Mononuclear cell (primary cell): ENCODE results near the gene ATXN1. TPM values are rescaled to one million over a fixed set of nuclear protein-coding genes. Genes with fewer than 3 reads are reported as not detected.
A peak's percentile ranks its signal among the peaks of the same experiment; 100 is the strongest.

Experiments used
- H3K27me3 ChIP-seq: 2 replicates; pipeline ENCODE4 v1.6.0; 2011; ENCODE audit warnings: low read length, control low read depth; ENCODE audit not compliant: insufficient read depth
- H3K4me1 ChIP-seq: 2 replicates; pipeline ENCODE4 v1.5.1; 2011; ENCODE audit warnings: mild to moderate bottlenecking, low read length, control low read depth; ENCODE audit not compliant: insufficient read depth
- H3K4me3 ChIP-seq: 2 replicates; pipeline ENCODE4 v1.5.1; 2011; ENCODE audit warnings: mild to moderate bottlenecking, low read length, moderate library complexity
- H3K9me3 ChIP-seq: 2 replicates; pipeline ENCODE4 v1.5.1; 2011; ENCODE audit warnings: low read depth, mild to moderate bottlenecking, control low read depth, low read length
- total RNA-seq: library from RNA; depleted of rRNA; stranded (reverse); fragments of >200 nt; gene quantifications from one replicate; pipeline ENCODE4 v1.2.3, GENCODE V29; 2012

ATXN1 gene
- total RNA-seq, 1 donor = 83.4 TPM

DNA sequence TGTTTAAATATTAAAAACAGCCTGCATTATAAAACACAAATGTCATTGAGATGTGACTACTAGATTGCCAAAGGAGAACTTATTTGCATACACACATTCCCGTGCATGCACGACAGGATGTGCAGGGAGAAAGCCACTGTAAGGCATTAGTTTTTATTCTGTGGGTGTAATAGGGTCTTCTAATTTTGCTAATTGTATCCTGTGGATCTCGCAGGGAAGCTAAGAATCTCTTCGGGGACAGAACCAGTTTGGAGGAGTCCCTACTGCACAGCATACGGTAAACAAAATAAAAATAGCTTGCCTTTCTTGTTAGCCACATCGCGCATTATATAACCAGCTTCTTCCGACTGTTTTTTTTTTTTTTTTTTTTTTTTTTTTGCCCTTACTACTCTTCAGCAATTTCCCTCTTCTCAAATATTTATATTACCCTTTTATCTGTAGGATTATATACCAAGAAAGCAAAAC is 2.0 kb downstream of the ATXN1 start:
- Histone ChIP-seq H3K27me3 (no peaks in the 10 kb centered on the region), H3K4me1 (peaks cover 32% of the 10 kb centered on the region), H3K4me3 (peak overlapping the region; percentile 76), H3K9me3 (no peaks in the 10 kb centered on the region)

DNA sequence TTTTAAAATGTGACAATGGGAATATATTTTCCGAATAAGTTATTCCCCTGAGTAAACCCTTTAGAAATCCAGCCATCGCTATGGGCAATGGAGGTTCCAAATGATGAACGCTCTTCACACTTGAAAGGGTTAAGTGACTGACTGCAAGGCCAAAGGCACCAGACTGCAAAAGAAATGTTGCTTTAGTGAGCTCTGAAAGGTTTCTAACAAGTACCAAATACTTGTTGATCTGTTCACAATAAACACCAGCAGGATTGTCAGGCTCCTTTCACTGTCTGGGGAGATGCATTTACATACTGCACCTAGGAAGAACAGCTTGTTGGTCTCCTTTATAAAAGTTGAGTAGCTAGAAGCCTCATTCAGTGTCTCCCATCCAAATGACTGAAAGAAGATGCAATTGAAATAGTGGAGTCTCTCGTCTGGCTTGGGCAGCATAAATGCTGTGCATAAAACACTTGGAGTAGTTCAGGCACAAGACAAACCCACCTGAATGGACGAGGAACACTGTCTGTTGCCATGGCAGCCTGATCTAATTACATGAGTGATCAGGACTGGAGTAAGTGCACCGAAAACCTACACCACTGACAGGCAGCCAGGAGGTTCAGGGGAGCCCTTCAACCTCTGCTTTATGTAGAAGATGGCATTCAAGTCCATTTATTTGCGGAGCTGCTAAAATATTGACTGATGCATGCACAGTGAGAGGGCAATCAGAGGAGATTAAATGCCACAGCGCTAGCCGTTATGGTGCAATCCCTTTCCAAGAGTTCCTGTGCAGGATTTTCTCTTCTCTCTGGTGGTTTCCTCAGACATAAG is 2.9 kb downstream of the ATXN1 start:
- peak overlapping the region; percentile 76 for H3K4me3 ChIP-seq
- H3K4me1 ChIP-seq = peaks cover 34% of the 10 kb centered on the region
- no peaks in the 10 kb centered on the region for H3K27me3 ChIP-seq
- H3K9me3 ChIP-seq = no peaks in the 10 kb centered on the region

DNA sequence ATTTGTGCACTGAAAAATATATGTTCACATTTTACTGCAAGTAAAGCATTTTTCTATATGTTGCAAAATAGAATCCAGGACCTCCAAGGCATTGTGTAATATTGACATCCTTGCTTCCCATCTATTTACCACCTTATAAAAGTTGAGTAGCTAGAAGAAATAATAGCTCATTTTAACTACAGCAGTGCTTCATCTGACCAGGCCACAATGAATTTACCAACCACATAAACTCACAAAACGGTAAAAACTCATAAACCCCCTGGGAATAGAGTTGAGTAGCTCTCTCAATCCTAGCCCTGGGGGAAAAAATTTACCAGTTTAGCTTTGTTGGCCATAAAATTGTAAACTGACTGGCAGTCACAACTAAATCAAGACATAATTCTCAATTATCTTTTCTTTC is 3.9 kb downstream of the ATXN1 start:
- Histone ChIP-seq H3K4me3 (no peak overlapping the region), H3K4me1 (peaks cover 37% of the 10 kb centered on the region)

DNA sequence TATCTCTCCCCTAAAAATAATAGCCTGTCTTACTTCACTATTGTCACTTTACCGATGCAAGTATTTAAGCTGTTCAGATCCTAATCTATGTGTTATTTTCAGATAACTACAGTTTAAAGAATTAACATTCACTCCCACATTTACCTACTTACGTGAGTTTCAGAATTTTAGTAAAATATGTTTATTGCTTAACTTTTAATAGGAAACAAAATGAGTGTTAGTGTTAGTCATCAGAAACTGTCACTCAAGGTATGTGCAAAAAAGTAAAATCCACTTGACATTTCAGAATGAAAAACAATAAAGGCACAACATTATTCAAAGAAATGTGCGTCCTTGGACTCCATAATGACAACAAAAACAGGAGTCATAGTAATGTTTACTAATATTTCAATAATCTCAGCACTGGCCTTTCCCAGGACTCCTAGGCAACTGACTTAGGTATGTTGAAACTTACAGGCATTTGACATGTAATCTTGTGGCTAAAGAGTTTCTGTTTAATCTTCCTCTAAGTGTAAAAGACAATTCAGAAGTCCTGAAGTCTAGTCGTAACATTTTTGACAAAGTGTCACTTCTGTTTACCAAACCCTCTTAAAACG is 4.5 kb downstream of the ATXN1 start:
- Histone ChIP-seq H3K4me3 (no peak overlapping the region), H3K4me1 (peaks cover 37% of the 10 kb centered on the region), H3K9me3 (no peaks in the 10 kb centered on the region), H3K27me3 (no peaks in the 10 kb centered on the region)

More for the DNA sequence above, 3.9 kb downstream of the ATXN1 start:
- no peaks in the 10 kb centered on the region for H3K27me3 ChIP-seq
- no peaks in the 10 kb centered on the region for H3K9me3 ChIP-seq

DNA sequence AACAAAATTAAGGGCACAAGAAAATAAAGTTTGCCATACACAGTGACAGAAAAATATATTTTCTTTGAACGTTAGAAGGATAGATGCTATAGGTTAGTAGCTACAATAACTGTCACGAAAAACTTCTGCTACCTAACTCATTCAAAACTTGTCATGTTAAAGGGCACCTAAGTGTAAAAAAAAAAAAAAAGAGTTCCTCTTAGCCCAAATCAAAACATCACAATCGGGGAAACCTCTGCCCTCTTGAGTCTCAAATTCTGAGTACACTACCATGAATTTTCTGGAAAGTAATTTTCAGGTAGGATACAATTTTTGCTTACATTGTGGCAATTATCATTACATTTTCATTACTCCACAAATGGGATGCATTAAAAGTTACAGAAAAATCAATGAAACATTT is 5.7 kb downstream of the ATXN1 start:
- H3K4me1 ChIP-seq = peaks cover 44% of the 10 kb centered on the region

DNA sequence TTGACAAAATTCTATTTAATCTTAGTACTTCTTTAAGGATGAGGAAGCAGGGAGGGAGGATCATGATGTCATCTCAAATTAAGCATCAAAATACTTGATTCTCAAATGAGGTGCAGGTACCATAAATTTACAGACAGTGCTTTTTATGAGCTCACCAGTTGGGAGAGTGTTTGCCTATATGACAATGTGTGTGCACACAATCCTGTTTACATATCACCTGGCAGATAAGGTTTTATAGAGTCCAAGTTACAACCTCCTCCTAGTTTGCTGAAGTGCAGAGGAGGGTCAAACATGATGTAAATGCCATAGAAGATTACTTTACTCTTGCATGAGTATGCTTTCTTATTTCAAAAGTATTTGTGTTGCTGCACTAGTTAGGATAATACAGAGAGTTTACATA is 6.4 kb downstream of the ATXN1 start:
- Histone ChIP-seq H3K4me3 (no peak overlapping the region), H3K4me1 (peaks cover 46% of the 10 kb centered on the region), H3K27me3 (no peaks in the 10 kb centered on the region), H3K9me3 (no peaks in the 10 kb centered on the region)

More for the DNA sequence above, 5.7 kb downstream of the ATXN1 start:
- H3K9me3 ChIP-seq = no peaks in the 10 kb centered on the region
- H3K27me3 ChIP-seq = no peaks in the 10 kb centered on the region
- H3K4me3 ChIP-seq = no peak overlapping the region

DNA sequence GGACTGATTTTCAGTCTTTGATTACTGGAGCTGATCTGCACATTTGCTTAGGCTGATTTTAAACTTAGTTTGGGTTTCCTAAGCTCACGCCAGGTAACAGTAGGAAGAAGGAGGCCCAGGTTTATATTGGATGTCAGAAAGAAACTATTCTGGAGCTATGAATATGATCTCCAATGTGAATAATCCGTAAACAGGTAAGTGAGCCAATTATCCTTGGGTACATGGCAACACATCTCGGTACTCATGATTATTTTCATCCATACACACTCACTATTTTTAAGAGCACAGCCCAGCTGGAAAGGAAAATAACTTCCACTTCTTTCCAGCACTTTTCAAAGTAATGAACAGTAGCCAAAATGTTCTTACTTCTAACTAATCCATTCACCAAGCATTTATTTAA is 7.0 kb downstream of the ATXN1 start:
- Histone ChIP-seq H3K27me3 (no peaks in the 10 kb centered on the region), H3K4me3 (no peak overlapping the region), H3K9me3 (no peaks in the 10 kb centered on the region), H3K4me1 (peaks cover 52% of the 10 kb centered on the region)

DNA sequence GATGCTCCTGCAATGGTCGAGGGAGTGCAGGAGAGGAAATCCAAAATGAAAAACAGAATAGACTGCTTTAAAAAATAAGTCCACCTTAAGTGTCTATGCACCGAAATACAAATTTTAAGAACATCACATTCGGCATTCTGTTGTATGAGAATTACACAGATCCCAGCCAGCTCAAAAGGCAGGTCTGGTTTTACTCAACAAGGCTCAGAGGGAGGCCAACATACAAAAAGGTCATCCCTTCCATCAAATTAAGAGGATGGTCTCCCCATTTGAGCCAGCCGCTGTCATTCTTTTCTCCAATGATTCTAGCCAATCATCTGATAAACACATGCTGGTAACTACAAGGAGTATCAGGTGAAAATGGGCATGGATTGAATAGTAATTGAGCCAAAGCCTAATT is 7.9 kb downstream of the ATXN1 start:
- Histone ChIP-seq H3K4me3 (no peak overlapping the region), H3K27me3 (no peaks in the 10 kb centered on the region), H3K9me3 (no peaks in the 10 kb centered on the region), H3K4me1 (peaks cover 47% of the 10 kb centered on the region)

DNA sequence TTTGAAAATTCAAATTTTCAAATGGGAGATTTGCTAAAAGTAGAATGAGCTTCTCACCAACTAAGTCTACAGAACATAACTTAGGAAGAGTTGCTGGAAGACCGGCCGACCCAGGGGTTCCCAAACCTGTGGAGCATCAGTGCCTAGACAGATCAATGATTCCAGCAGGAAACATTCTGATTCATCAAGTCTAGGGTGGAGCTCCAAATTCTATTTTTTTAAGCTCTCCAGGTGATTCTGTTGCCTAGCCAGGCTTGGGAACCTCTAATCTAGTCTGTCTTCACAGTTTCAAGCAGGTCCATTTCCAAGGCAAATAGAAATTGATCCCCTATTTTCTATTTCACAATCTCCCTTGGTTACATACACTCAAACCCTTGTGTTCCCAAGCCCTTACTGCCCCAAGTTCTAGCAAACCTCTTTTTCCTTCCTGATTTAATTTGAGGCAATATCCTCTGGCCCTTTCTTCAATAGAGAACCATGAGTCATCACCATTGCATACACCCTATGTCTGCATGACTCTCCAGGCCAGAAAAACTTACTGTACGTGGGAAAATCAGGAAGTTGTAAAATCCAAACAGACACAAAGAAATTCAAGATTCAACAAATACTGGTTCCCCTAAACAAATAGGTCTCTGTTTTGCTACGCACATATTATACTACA is 8.9 kb downstream of the ATXN1 start:
- H3K4me1 ChIP-seq = peaks cover 47% of the 10 kb centered on the region
- H3K9me3 ChIP-seq = no peaks in the 10 kb centered on the region
- H3K4me3 ChIP-seq = no peak overlapping the region
- no peaks in the 10 kb centered on the region for H3K27me3 ChIP-seq

DNA sequence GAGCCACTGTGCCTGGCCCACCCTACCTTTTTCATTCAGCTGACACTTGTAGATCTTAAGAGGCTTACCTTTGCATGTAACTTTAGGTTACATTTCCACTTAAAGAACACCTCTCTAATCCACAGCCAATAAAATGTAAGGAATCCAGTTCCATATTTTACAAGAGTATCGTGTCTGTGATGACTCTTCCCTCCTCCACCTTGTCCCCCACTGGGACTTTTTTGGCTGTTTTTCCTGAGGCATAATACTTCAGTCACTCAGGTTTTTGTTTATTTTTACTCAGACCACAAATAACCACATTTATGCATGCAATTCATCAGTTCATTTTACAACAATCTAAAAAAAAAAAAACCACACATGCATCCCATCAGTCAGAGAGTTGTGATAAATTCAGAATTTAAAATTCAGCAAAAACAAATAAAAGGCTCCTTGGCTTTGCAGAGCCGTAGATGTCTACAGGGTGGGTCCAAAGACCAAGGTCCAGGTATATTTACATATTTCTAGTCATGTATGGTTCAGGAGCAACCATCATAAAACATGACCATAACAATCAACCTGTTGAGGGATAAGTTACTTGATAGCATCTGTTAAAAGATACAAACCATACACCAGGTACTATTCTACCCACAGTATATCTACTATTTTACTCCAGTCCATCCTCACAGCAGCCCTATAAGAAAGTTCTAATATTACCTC is 9.9 kb downstream of the ATXN1 start:
- no peaks in the 10 kb centered on the region for H3K27me3 ChIP-seq
- peaks cover 44% of the 10 kb centered on the region for H3K4me1 ChIP-seq
- H3K9me3 ChIP-seq = no peaks in the 10 kb centered on the region
- no peak overlapping the region for H3K4me3 ChIP-seq

DNA sequence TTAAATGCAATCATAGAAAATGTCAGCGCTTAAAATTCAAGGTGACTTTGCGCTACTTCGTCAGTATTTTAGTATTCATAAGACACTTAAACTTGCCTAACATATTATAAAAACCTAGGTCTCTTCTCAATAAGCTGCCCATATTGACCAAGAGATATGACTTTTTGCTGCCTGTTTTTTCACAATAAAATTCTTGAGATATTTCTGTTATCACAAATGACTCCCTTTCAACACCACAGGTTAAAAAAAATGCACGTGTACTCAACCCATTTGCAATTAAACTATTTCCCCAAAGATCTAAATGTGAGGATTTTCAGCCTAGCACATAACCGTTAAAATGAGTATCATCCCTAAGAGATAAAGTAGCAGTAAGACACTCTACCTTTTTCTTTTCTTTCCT is 10.7 kb downstream of the ATXN1 start:
- H3K27me3 ChIP-seq = no peaks in the 10 kb centered on the region
- H3K4me1 ChIP-seq = peaks cover 44% of the 10 kb centered on the region
- H3K9me3 ChIP-seq = no peaks in the 10 kb centered on the region
- no peak overlapping the region for H3K4me3 ChIP-seq

DNA sequence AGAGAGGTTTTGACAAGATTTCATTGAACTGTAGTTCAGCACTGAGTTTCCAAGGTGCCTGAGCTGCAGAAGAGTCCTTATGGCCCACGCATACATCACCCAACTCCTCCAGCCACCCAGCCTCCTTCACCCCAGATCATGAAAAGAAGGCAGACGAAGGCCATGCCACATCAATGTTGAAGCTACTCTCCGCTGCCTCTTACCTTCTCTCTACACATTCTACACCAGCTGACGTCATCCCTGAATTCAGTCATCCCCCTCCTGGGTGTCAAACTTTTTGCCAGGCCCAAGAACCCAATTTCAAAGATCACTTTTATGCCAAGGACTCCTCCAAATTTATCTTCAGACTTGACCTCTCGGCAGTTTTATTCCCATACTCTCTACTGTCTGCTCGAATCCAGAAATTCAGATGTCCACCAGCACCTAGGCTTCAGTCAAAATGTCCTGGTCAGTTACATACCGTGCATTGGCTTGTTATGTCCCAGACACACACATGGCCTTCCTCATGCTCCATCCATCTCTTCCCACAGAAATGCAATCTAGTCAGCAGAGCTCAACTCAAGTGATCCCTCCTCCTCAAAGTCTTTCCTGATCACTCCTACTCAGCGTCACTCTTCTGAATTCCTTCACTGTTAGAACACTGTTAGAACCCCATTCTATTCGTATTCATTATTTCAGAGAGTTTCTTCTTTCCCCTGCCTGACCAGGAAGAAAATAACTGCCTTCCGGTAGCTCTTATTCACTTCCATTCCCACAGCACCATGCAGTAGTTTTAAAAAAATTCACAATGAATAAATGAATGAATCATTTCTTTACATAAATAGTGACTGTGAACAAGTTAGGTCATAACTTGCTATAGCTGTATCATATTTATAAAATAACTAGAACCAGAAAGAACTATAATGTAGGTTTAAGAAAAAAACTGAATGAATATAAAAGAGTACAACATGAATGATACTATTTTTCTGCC is 11.5 kb downstream of the ATXN1 start:
- Histone ChIP-seq H3K4me1 (peaks cover 44% of the 10 kb centered on the region), H3K4me3 (no peak overlapping the region), H3K27me3 (no peaks in the 10 kb centered on the region), H3K9me3 (no peaks in the 10 kb centered on the region)

DNA sequence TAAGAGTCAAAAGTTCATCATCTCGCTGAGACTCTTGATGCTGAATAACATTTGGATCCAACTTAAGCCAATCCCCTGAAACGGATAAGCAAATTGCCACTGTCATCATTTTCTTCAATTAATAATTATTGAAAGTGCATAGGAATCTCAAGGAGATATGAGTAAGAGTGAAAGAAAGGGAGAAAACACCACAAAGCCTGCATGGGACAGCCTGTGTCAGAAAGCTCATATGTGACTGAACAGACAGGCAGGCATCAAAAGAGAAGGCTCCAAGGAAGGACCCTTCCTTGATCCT is 13.3 kb downstream of the ATXN1 start:
- H3K4me3 ChIP-seq = no peak overlapping the region
- no peaks in the 10 kb centered on the region for H3K9me3 ChIP-seq
- peaks cover 46% of the 10 kb centered on the region for H3K4me1 ChIP-seq
- H3K27me3 ChIP-seq = no peaks in the 10 kb centered on the region

DNA sequence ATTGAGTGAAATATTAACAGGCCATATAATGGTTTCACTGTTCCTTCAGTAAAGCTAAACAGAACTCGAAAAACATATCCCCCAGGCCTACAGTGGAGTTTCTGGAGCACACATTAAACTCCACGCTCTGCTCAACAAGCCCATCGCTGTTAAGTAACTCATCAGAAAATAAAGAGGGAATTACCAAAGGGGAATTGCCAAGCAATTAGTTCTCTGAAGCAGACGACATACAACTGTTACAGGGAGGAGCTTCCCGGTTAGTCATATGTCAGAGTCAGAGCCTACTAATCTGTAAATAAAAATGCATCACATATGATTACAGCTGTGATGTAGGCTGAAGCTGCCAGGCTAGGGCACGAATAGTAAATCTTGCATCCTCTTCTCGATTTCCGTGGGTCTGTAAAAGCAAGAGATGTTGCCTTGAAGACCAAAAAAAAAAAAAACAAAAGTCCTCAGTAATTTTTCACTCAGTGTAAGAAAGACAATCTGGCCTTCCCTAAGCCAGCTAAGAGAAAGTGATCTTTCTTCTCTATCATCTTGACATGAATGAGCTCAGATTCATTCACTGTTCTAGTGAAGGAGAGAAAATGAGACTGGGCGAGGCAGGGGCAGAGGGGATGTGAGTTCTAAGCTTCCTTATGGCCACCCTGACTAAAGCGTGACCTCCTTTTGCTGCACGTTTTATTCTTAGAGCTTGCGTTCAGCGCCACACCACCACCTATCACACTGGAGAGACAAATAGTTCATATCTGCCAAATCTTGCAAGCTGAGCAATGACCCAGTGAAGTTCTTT is 13.8 kb downstream of the ATXN1 start:
- Histone ChIP-seq H3K9me3 (no peaks in the 10 kb centered on the region), H3K4me3 (no peak overlapping the region), H3K27me3 (no peaks in the 10 kb centered on the region), H3K4me1 (peaks cover 45% of the 10 kb centered on the region)
